Gastroesophageal sphincter (tissue), 4 donors: ENCODE measurements around the gene INPP4B. TPM values are rescaled to one million over a fixed set of nuclear protein-coding genes. Genes with fewer than 3 reads are reported as not detected.

Experiments used
- ATAC-seq: fragments of 150-250 bp; one replicate; pipeline ENCODE4 v1.9.1; 2016; ENCODE audit warnings: mild to moderate bottlenecking, moderate library complexity
- H3K27ac ChIP-seq, 4 donors: fragments of 200-600 bp; sonication (generic) in 3 of 4; 1 replicate in 3 of 4; 2 replicates in 1 of 4; pipeline ENCODE4 v1.5.1; 2016 to 2019
- H3K27me3 ChIP-seq: fragments of 200-600 bp; sonication (generic); one replicate; pipeline ENCODE4 v1.5.1; 2019
- H3K36me3 ChIP-seq, 2 donors: fragments of 200-600 bp; sonication (generic); one replicate each; pipeline ENCODE4 v1.5.1; 2019; ENCODE audit warnings: control low read depth in 1 of 2
- H3K4me1 ChIP-seq, 3 donors: fragments of 200-600 bp; sonication (generic); 1 replicate in 2 of 3; 2 replicates in 1 of 3; pipeline ENCODE4 v1.5.1; 2016 to 2019; ENCODE audit warnings: control low read depth in 2 of 3
- H3K4me3 ChIP-seq, 2 donors: fragments of 200-600 bp; sonication (generic); one replicate each; pipeline ENCODE4 v1.5.1; 2019; ENCODE audit warnings: mild to moderate bottlenecking in 1 of 2, moderate library complexity in 1 of 2
- H3K9me3 ChIP-seq, 3 donors: fragments of 200-600 bp; sonication (generic); one replicate each; pipeline ENCODE4 v1.5.1; 2017 to 2019; ENCODE audit warnings: control low read depth in 2 of 3
- CTCF ChIP-seq, 4 experiments: fragments of 200-600 bp in 2 of 4; fragments of 450-650 bp in 2 of 4; sonication (generic) in 1 of 4; IDR thresholded peaks; one replicate each; pipeline ENCODE4 v1.5.1; 2017 to 2019; ENCODE audit warnings: antibody characterized with exemption in 4 of 4, mild to moderate bottlenecking in 2 of 4, moderate library complexity in 2 of 4
- EP300 ChIP-seq: sonication (generic); formaldehyde crosslinking; IDR thresholded peaks from one replicate; pipeline ENCODE4 v1.6.1; 2017; ENCODE audit warnings: antibody characterized with exemption, mild to moderate bottlenecking
- POLR2A ChIP-seq, 2 donors: fragments of 450-650 bp; IDR thresholded peaks; one replicate each; pipeline ENCODE4 v1.6.1; 2017; ENCODE audit warnings: antibody characterized with exemption in 2 of 2, mild to moderate bottlenecking in 2 of 2, moderate library complexity in 1 of 2
- POLR2AphosphoS5 ChIP-seq: sonication (generic); formaldehyde crosslinking; IDR thresholded peaks from one replicate; pipeline ENCODE4 v1.6.1; 2017; ENCODE audit warnings: antibody characterized with exemption
- WGBS, 2 donors: methylation state at CpG; one replicate each; pipeline ENCODE4 v1.1.5; 2018; ENCODE audit warnings: low coverage in 1 of 2; 5-methylcytosine and 5-hydroxymethylcytosine counted together
- total RNA-seq, 4 donors: library from RNA; depleted of rRNA; stranded (reverse); fragments of >200 nt; gene quantifications; one replicate each; pipeline ENCODE4 v1.1.0, GENCODE V29; 2016

The INPP4B gene
- total RNA-seq, 4 donors from 2014 or later = 17.6 to 63.8 (median 31.3) TPM

- H3K27me3 ChIP-seq = no peaks in the 10 kb centered on the region
- no peak for TF ChIP-seq CTCF (IDR thresholded peaks at IDR 0.05)
- no peak for TF ChIP-seq EP300
- TF ChIP-seq POLR2A (IDR thresholded peaks at IDR 0.05) = no peak
- TF ChIP-seq POLR2AphosphoS5 = no peak
- no peak for ATAC-seq
- no peak overlapping the region for H3K27ac ChIP-seq
- H3K4me3 ChIP-seq = no peak overlapping the region
- H3K36me3 ChIP-seq = no peaks in the 10 kb centered on the region
- H3K9me3 ChIP-seq = peaks cover 0 to 6% (median 0%) of the 10 kb centered on the region in 3 donors
- no peaks in the 10 kb centered on the region for H3K4me1 ChIP-seq
- WGBS, 2 donors = 64 to 76% methylated on average over 4 of the region's 4 CpGs
Observed at GRCh38 chr4:142703694-142704309, 142.3 kb downstream of the INPP4B start.

- H3K4me1 ChIP-seq = peaks cover 0 to 4% (median 0%) of the 10 kb centered on the region in 3 donors
- ATAC-seq = no peak
- H3K9me3 ChIP-seq = no peaks in the 10 kb centered on the region
- no peaks in the 10 kb centered on the region for H3K36me3 ChIP-seq
- TF ChIP-seq POLR2AphosphoS5 (no peak), EP300 (no peak)
- no peak overlapping the region for H3K4me3 ChIP-seq
- H3K27me3 ChIP-seq = no peaks in the 10 kb centered on the region
- no peak overlapping the region for H3K27ac ChIP-seq
Observed at GRCh38 chr4:142701017-142701416, 145.1 kb downstream of the INPP4B start.

GRCh38 chr4:142700531-142700930 lies 145.6 kb downstream of the INPP4B start:
- H3K4me1 ChIP-seq = peaks cover 0 to 4% (median 0%) of the 10 kb centered on the region in 3 donors
- no peak for TF ChIP-seq POLR2AphosphoS5
- TF ChIP-seq CTCF (IDR thresholded peaks at IDR 0.05) = no peak
- TF ChIP-seq EP300 = no peak

GRCh38 chr4:142698552-142698951 lies 147.5 kb downstream of the INPP4B start:
- 79% methylated on average over 1 of the region's 1 CpG; no CpG with 5 or more reads in 1 of the 2 donors for WGBS, 2 donors
- Histone ChIP-seq H3K27ac (no peak overlapping the region), H3K4me3 (no peak overlapping the region), H3K9me3 (no peaks in the 10 kb centered on the region), H3K36me3 (no peaks in the 10 kb centered on the region), H3K27me3 (no peaks in the 10 kb centered on the region), H3K4me1 (peaks cover 0 to 4% (median 0%) of the 10 kb centered on the region in 3 donors)
- TF ChIP-seq POLR2A (IDR thresholded peaks at IDR 0.05) = no peak
- no peak for TF ChIP-seq EP300
- TF ChIP-seq POLR2AphosphoS5 = no peak
- TF ChIP-seq CTCF (IDR thresholded peaks at IDR 0.05) = no peak
- no peak for ATAC-seq

More at GRCh38 chr4:142700531-142700930, 145.6 kb downstream of the INPP4B start:
- Histone ChIP-seq H3K9me3 (no peaks in the 10 kb centered on the region), H3K27me3 (no peaks in the 10 kb centered on the region), H3K27ac (no peak overlapping the region), H3K4me3 (no peak overlapping the region), H3K36me3 (no peaks in the 10 kb centered on the region)
- ATAC-seq = no peak

- Histone ChIP-seq H3K9me3 (no peaks in the 10 kb centered on the region), H3K27me3 (no peaks in the 10 kb centered on the region), H3K36me3 (no peaks in the 10 kb centered on the region), H3K4me1 (peaks cover 0 to 4% (median 0%) of the 10 kb centered on the region in 3 donors), H3K4me3 (no peak overlapping the region), H3K27ac (no peak overlapping the region)
- ATAC-seq = no peak
- WGBS, 2 donors = 86 to 87% methylated on average over 1 of the region's 1 CpG
- TF ChIP-seq EP300 (no peak), POLR2AphosphoS5 (no peak), CTCF (IDR thresholded peaks at IDR 0.05) (no peak), POLR2A (IDR thresholded peaks at IDR 0.05) (no peak)
Observed at GRCh38 chr4:142697928-142698327, 148.2 kb downstream of the INPP4B start.
